Measurements from ENCODE around the gene INKA2. TPM values are rescaled to one million over a fixed set of nuclear protein-coding genes. Genes with fewer than 3 reads are reported as not detected.

The INKA2 gene
- total RNA-seq, 2 donors from 2014 or later: 3.8 to 7.3 TPM

DNA sequence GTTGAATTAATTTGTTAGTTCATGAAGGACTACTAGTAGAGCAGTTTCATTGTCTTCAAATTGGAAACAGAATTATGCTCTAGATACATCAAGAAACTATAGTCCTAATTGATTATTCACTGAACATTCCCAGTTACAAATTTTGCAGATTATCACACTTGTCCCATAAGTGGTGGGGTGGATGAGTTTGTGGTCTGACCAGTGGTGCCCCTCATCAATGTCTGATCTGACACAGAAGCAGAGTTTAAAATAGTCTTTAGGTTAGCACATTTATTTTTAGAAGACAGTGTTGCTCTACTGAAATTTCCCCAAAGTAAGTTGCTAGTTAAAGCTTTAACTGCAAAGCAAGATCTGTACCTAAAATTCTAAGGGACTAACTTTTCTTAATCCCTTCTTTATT, 42.9 kb downstream of the INKA2 start:
- H3K27ac ChIP-seq: no peak overlapping the region

DNA sequence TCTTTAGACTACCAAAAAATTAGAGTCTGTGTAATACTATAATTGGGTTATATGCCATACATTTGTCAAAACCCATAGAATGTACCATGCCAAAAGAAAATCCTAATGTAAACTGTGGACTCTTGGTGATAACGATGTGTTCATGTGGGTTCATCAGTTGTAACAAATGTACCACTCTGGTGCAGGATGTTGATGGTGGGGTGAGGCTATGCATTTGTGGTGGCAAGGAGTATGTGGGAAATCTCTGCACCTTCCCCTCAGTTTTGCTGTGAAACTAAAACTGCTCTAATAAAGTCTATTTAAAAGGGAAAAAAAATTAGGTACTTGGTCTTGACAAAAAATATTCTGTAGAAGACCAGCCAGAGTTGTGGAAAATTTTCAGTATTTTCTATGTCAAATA, 43.4 kb downstream of the INKA2 start:
- Histone ChIP-seq H3K27me3 (replicated peaks; ENCODE audit: insufficient read depth) (no peaks in the 10 kb centered on the region), H3K4me1 (ENCODE audit: control insufficient read depth in 1 of 2, low read depth in 2 of 2) (peaks cover 6 to 22% of the 10 kb centered on the region in 2 donors), H3K36me3 (peaks cover 17% of the 10 kb centered on the region), H3K9me3 (no peaks in the 10 kb centered on the region), H3K4me3 (no peak overlapping the region), H3K27ac (no peak overlapping the region)
- TF ChIP-seq, protein P1, sequence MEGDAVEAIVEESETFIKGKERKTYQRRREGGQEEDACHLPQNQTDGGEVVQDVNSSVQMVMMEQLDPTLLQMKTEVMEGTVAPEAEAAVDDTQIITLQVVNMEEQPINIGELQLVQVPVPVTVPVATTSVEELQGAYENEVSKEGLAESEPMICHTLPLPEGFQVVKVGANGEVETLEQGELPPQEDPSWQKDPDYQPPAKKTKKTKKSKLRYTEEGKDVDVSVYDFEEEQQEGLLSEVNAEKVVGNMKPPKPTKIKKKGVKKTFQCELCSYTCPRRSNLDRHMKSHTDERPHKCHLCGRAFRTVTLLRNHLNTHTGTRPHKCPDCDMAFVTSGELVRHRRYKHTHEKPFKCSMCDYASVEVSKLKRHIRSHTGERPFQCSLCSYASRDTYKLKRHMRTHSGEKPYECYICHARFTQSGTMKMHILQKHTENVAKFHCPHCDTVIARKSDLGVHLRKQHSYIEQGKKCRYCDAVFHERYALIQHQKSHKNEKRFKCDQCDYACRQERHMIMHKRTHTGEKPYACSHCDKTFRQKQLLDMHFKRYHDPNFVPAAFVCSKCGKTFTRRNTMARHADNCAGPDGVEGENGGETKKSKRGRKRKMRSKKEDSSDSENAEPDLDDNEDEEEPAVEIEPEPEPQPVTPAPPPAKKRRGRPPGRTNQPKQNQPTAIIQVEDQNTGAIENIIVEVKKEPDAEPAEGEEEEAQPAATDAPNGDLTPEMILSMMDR (IDR thresholded peaks at IDR 0.05): no peak
- no peak for DNase-seq (ENCODE audit: low spot score)
- ATAC-seq (ENCODE audit: insufficient number of reproducible peaks, low FRiP score, low read depth): no peak

More for the DNA sequence above, 42.9 kb downstream of the INKA2 start:
- Histone ChIP-seq H3K27me3 (replicated peaks; ENCODE audit: insufficient read depth) (no peaks in the 10 kb centered on the region), H3K4me3 (no peak overlapping the region), H3K36me3 (peaks cover 17% of the 10 kb centered on the region), H3K9me3 (no peaks in the 10 kb centered on the region), H3K4me1 (ENCODE audit: control insufficient read depth in 1 of 2, low read depth in 2 of 2) (peaks cover 6 to 17% of the 10 kb centered on the region in 2 donors)
- no peak for DNase-seq (ENCODE audit: low spot score)
- no peak for ATAC-seq (ENCODE audit: insufficient number of reproducible peaks, low FRiP score, low read depth)
- TF ChIP-seq, protein P1 (IDR thresholded peaks at IDR 0.05): no peak

DNA sequence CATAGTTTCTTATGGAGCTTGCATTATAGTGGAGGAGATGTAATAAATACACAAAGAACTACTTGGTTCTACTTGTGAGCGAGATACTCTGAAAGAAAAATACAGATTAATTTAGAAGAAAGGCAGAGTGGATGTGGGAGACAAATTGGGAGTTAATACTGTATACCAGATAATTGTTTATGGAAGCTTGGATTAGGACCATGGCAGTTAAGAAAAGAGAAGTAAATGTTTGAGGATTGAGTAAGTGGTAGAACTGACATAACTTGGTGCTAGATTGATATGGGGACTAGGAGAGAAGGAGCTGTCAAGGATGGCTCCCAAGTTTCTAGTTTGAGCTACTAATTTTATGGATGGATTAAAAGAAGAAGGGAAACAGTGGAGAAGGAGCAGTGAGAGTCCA, 47.3 kb downstream of the INKA2 start:
- TF ChIP-seq, protein P1 (IDR thresholded peaks at IDR 0.05): no peak
- Histone ChIP-seq H3K4me1 (ENCODE audit: control insufficient read depth in 1 of 2, low read depth in 2 of 2) (peaks cover 11 to 26% of the 10 kb centered on the region in 2 donors), H3K4me3 (no peak overlapping the region), H3K9me3 (no peaks in the 10 kb centered on the region), H3K36me3 (no peaks in the 10 kb centered on the region), H3K27me3 (replicated peaks; ENCODE audit: insufficient read depth) (no peaks in the 10 kb centered on the region), H3K27ac (no peak overlapping the region)
- DNase-seq (ENCODE audit: low spot score) (no peak), ATAC-seq (ENCODE audit: insufficient number of reproducible peaks, low FRiP score, low read depth) (no peak)

DNA sequence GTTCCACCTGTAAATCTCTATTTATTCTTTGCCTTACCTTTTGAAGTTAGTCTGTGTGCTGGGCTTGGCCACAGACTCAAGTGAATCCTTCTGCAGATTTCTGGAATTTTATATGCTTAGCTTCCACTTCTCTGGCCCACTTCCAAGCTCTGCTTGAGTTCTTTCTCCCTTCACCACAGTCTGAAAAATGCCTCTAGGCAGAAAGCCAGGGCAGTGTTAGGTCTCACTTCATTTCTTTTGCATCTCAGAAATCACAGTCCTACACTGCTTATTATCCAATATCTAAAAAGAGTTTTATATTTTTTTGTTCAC, 48.9 kb downstream of the INKA2 start:
- Histone ChIP-seq H3K9me3 (no peaks in the 10 kb centered on the region), H3K4me1 (ENCODE audit: control insufficient read depth in 1 of 2, low read depth in 2 of 2) (peaks cover 11 to 14% of the 10 kb centered on the region in 2 donors), H3K27ac (no peak overlapping the region), H3K27me3 (replicated peaks; ENCODE audit: insufficient read depth) (no peaks in the 10 kb centered on the region), H3K4me3 (no peak overlapping the region), H3K36me3 (no peaks in the 10 kb centered on the region)
- DNase-seq (ENCODE audit: low spot score) (peak; percentile 29), ATAC-seq (ENCODE audit: insufficient number of reproducible peaks, low FRiP score, low read depth) (no peak)
- TF ChIP-seq, protein P1 (IDR thresholded peaks at IDR 0.05): no peak

Other genes starting within 250 kb of the INKA2 start
- 10 to 100 TPM in 1 of 2 donors, 1 to 10 TPM in 1; 6.2 to 29.5 TPM for gene ADORA3, start 235.8 kb downstream of the INKA2 start, total RNA-seq
- 10 to 100 TPM in 1 of 2 donors, 1 to 10 TPM in 1; 4.7 to 20.0 TPM for gene TMIGD3, start 235.8 kb downstream of the INKA2 start, total RNA-seq
- gene RAP1A, start 119.6 kb downstream of the INKA2 start, total RNA-seq: 10 to 100 TPM; 67.4 to 75.0 TPM
- gene DDX20, start 16.5 kb upstream of the INKA2 start, total RNA-seq: 10 to 100 TPM; 17.2 to 21.5 TPM